ENCODE data around the gene USP1.

Gene USP1

GRCh38 chr1:62452951-62453350 is 16.1 kb downstream of the USP1 start:
- H3K27ac ChIP-seq = no peak overlapping the region
- TF ChIP-seq ZFX (IDR thresholded peaks at IDR 0.05; ENCODE audit: borderline replicate concordance) = no peak
- TF ChIP-seq CTCF (IDR thresholded peaks at IDR 0.05) = no peak

GRCh38 chr1:62457955-62458354 is 21.1 kb downstream of the USP1 start:
- no peak for TF ChIP-seq CTCF (IDR thresholded peaks at IDR 0.05)
- no peak for TF ChIP-seq ZFX (IDR thresholded peaks at IDR 0.05; ENCODE audit: borderline replicate concordance)
- H3K27ac ChIP-seq = no peak overlapping the region

- no peak overlapping the region for H3K27ac ChIP-seq
- no peak for TF ChIP-seq CTCF (IDR thresholded peaks at IDR 0.05)
- TF ChIP-seq ZFX (IDR thresholded peaks at IDR 0.05; ENCODE audit: borderline replicate concordance) = no peak
These were observed 25.5 kb downstream of the USP1 start for GRCh38 chr1:62462370-62462769.

- TF ChIP-seq ZFX (IDR thresholded peaks at IDR 0.05; ENCODE audit: borderline replicate concordance) = no peak
- no peak for TF ChIP-seq CTCF (IDR thresholded peaks at IDR 0.05)
These were observed 30.2 kb downstream of the USP1 start for GRCh38 chr1:62467092-62467491.

GRCh38 chr1:62476525-62477219 is 39.8 kb downstream of the USP1 start:
- TF ChIP-seq ZFX (IDR thresholded peaks at IDR 0.05; ENCODE audit: borderline replicate concordance) (no peak), CTCF (IDR thresholded peaks at IDR 0.05) (no peak)
- H3K27ac ChIP-seq = no peak overlapping the region

More at GRCh38 chr1:62467092-62467491, 30.2 kb downstream of the USP1 start:
- no peak overlapping the region for H3K27ac ChIP-seq

GRCh38 chr1:62481681-62482080 is 44.8 kb downstream of the USP1 start:
- no peak overlapping the region for H3K27ac ChIP-seq

More at GRCh38 chr1:62481681-62482080, 44.8 kb downstream of the USP1 start:
- TF ChIP-seq ZFX (IDR thresholded peaks at IDR 0.05; ENCODE audit: borderline replicate concordance) (no peak), CTCF (IDR thresholded peaks at IDR 0.05) (no peak)

All from 22Rv1 (cell line).